ENCODE data around the gene GDPGP1. TPM values are rescaled to one million over a fixed set of nuclear protein-coding genes. Genes with fewer than 3 reads are reported as not detected.
A peak's percentile ranks its signal among the peaks of the same experiment; 100 is the strongest.

Gene GDPGP1
- total and polyA plus RNA-seq, 4 donors: 2.5 to 8.6 (median 5.1) TPM

DNA sequence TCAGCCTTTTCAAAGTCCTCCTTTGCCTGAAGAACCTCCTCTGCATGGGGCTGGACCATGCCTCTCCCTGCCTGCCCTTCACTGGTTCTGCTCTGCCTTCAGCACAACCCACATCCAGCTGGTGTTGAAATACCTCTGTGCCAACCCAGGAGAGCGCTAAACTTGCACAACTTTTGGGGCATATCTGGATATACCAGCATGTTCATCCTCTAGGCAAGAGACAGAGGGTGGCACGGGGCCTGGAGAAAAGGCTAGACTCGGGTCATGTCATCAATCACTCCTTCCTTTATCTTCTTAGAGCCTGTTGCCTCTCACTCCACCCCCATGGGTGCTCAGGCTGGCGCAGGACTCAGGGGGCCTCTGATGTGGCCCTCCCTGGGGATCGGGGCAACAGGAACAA lies 28.1 kb upstream of the GDPGP1 start:
- no peaks in the 10 kb centered on the region for H3K27me3 ChIP-seq (ENCODE audit: control insufficient read depth in 4 of 4, insufficient read depth in 4 of 4, low read length in 3 of 4)
- no peak overlapping the region for H3K4me3 ChIP-seq (ENCODE audit: low read depth in 1 of 3, low read length in 3 of 3)
- no peaks in the 10 kb centered on the region for H3K9me3 ChIP-seq (ENCODE audit: control insufficient read depth in 4 of 4, low read length in 3 of 4)
- WGBS: 57% methylated on average over 5 of the region's 5 CpGs
- DNase-seq (ENCODE audit: low spot score): no peak
- peaks cover 0 to 24% (median 3%) of the 10 kb centered on the region in 4 donors for H3K36me3 ChIP-seq (ENCODE audit: control insufficient read depth in 4 of 4, insufficient read depth in 3 of 4, low read depth in 1 of 4, low read length in 3 of 4)
- H3K9ac ChIP-seq (ENCODE audit: low read depth in 1 of 2, low read length in 2 of 2): no peak overlapping the region
- TF ChIP-seq FOXA1 (IDR thresholded peaks at IDR 0.05) (no peak), HNF4G (IDR thresholded peaks at IDR 0.05) (no peak), RXRA (IDR thresholded peaks at IDR 0.05) (peak; percentile 34 to 44), EGR1 (IDR thresholded peaks at IDR 0.05; ENCODE audit: low read depth in 2 of 2) (no peak), SP1 (IDR thresholded peaks at IDR 0.05) (peak; percentile 19), HNF4A (conservative IDR thresholded peaks at IDR 0.05) (peak in 1 of 2 donors; percentile 23), TAF1 (conservative IDR thresholded peaks at IDR 0.05) (no peak), RAD21 (IDR thresholded peaks at IDR 0.05) (peak in 1 of 2 donors; percentile 46)
- TF ChIP-seq, protein P1, sequence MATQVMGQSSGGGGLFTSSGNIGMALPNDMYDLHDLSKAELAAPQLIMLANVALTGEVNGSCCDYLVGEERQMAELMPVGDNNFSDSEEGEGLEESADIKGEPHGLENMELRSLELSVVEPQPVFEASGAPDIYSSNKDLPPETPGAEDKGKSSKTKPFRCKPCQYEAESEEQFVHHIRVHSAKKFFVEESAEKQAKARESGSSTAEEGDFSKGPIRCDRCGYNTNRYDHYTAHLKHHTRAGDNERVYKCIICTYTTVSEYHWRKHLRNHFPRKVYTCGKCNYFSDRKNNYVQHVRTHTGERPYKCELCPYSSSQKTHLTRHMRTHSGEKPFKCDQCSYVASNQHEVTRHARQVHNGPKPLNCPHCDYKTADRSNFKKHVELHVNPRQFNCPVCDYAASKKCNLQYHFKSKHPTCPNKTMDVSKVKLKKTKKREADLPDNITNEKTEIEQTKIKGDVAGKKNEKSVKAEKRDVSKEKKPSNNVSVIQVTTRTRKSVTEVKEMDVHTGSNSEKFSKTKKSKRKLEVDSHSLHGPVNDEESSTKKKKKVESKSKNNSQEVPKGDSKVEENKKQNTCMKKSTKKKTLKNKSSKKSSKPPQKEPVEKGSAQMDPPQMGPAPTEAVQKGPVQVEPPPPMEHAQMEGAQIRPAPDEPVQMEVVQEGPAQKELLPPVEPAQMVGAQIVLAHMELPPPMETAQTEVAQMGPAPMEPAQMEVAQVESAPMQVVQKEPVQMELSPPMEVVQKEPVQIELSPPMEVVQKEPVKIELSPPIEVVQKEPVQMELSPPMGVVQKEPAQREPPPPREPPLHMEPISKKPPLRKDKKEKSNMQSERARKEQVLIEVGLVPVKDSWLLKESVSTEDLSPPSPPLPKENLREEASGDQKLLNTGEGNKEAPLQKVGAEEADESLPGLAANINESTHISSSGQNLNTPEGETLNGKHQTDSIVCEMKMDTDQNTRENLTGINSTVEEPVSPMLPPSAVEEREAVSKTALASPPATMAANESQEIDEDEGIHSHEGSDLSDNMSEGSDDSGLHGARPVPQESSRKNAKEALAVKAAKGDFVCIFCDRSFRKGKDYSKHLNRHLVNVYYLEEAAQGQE (IDR thresholded peaks at IDR 0.05): no peak
- peaks cover 15 to 49% (median 35%) of the 10 kb centered on the region in 4 donors for H3K4me1 ChIP-seq (ENCODE audit: control insufficient read depth in 4 of 4, insufficient read depth in 4 of 4, low read length in 3 of 4)
- H3K27ac ChIP-seq (ENCODE audit: low read depth in 1 of 2, low read length in 2 of 2): peak overlapping the region in 1 of 2 donors; percentile 21

DNA sequence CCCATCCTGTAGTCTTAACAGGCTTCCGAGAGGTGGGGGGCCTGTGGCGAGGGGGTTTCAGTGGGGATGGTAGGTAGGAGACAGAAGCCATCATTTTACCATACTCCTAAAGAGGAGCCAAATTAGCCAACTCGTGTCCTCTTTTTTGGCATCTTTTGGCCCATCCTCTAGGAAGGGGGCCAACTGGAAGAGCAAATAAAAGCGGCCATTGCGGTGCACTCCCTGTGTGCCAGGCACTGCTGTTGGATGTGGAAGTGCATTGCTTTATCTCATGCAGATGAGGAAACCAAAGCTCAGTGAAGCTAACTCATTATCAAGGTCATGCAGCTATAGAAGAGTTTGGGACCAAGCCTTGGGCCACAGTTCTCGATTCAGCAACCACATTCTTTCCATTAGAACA lies 26.8 kb upstream of the GDPGP1 start:
- Histone ChIP-seq H3K27me3 (ENCODE audit: control insufficient read depth in 4 of 4, insufficient read depth in 4 of 4, low read length in 3 of 4) (no peaks in the 10 kb centered on the region), H3K4me3 (ENCODE audit: low read depth in 1 of 3, low read length in 3 of 3) (no peak overlapping the region), H3K36me3 (ENCODE audit: control insufficient read depth in 4 of 4, insufficient read depth in 3 of 4, low read depth in 1 of 4, low read length in 3 of 4) (peaks cover 0 to 24% (median 3%) of the 10 kb centered on the region in 4 donors), H3K9ac (ENCODE audit: low read depth in 1 of 2, low read length in 2 of 2) (no peak overlapping the region), H3K4me1 (ENCODE audit: control insufficient read depth in 4 of 4, insufficient read depth in 4 of 4, low read length in 3 of 4) (peaks cover 13 to 56% (median 40%) of the 10 kb centered on the region in 4 donors), H3K27ac (ENCODE audit: low read depth in 1 of 2, low read length in 2 of 2) (no peak overlapping the region), H3K9me3 (ENCODE audit: control insufficient read depth in 4 of 4, low read length in 3 of 4) (no peaks in the 10 kb centered on the region)
- no peak for TF ChIP-seq HNF4G (IDR thresholded peaks at IDR 0.05)
- no peak for TF ChIP-seq MAX (IDR thresholded peaks at IDR 0.05)
- TF ChIP-seq, protein P2, sequence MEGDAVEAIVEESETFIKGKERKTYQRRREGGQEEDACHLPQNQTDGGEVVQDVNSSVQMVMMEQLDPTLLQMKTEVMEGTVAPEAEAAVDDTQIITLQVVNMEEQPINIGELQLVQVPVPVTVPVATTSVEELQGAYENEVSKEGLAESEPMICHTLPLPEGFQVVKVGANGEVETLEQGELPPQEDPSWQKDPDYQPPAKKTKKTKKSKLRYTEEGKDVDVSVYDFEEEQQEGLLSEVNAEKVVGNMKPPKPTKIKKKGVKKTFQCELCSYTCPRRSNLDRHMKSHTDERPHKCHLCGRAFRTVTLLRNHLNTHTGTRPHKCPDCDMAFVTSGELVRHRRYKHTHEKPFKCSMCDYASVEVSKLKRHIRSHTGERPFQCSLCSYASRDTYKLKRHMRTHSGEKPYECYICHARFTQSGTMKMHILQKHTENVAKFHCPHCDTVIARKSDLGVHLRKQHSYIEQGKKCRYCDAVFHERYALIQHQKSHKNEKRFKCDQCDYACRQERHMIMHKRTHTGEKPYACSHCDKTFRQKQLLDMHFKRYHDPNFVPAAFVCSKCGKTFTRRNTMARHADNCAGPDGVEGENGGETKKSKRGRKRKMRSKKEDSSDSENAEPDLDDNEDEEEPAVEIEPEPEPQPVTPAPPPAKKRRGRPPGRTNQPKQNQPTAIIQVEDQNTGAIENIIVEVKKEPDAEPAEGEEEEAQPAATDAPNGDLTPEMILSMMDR (IDR thresholded peaks at IDR 0.05; ENCODE audit: low read depth, low read length, missing input control): no peak
- no peak for TF ChIP-seq NR2F2 (IDR thresholded peaks at IDR 0.05)
- peak in 1 of 2 donors; percentile 29 for TF ChIP-seq EGR1 (IDR thresholded peaks at IDR 0.05; ENCODE audit: low read depth in 2 of 2)
- TF ChIP-seq HNF4A (conservative IDR thresholded peaks at IDR 0.05): peak; percentile 21 to 25
- TF ChIP-seq, protein P1 (IDR thresholded peaks at IDR 0.05): no peak
- TF ChIP-seq FOXA1 (IDR thresholded peaks at IDR 0.05): no peak
- TF ChIP-seq ATF3 (IDR thresholded peaks at IDR 0.05): no peak
- TF ChIP-seq RXRA (IDR thresholded peaks at IDR 0.05): peak; percentile 38 to 47
- peak; percentile 87 for TF ChIP-seq YY1 (IDR thresholded peaks at IDR 0.05)
- peak; percentile 22 for TF ChIP-seq SP1 (IDR thresholded peaks at IDR 0.05)
- TF ChIP-seq FOXA2 (IDR thresholded peaks at IDR 0.05): no peak
- no peak for TF ChIP-seq GABPA (IDR thresholded peaks at IDR 0.05 in 1 of 2, conservative IDR thresholded peaks at IDR 0.05 in 1 of 2)
- peak in 1 of 2 donors; percentile 34 for TF ChIP-seq RAD21 (IDR thresholded peaks at IDR 0.05)
- TF ChIP-seq ZBTB33 (IDR thresholded peaks at IDR 0.05): no peak
- WGBS: 72% methylated on average over 6 of the region's 6 CpGs
- no peak for DNase-seq (ENCODE audit: low spot score)
